OCI-LY7 (cell line): ENCODE results near the gene TMEM154.

ENCODE experiments used
- EZH2phosphoT487 ChIP-seq: fragments of 200-600 bp; sonication (generic); IDR thresholded peaks from 2 replicates; pipeline ENCODE4 v1.6.1; 2018; ENCODE audit warnings: low read depth, borderline replicate concordance, mild to moderate bottlenecking, mixed run types, antibody characterized with exemption, low read length, moderate library complexity, mixed read lengths
- TF ChIP-seq, protein P1 (sequence below): fragments of 200-600 bp; sonication (generic); conservative IDR thresholded peaks from 2 replicates; pipeline ENCODE4 v1.5.1; 2014; ENCODE audit warnings: mild to moderate bottlenecking, antibody characterized with exemption, low read length, moderate library complexity, mixed read lengths

DNA sequence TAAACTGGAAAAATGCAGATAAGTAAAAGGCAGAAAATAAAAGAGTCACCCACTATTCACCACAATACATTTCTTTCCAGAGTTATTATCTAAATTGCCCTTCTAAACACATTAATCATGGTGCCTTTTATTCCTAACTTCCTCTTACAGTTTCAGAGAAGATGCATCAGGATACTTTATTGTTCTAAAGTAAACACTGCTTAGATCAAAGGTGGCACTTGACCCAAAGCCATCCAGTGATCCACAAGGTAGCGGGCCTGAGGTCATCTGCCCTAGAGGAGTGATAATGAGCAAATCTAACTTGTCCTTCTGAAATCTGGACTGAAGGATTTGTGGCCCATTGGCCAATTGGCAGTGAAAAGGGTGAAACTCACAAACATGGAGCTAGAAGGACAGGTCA is 12.0 kb upstream of the TMEM154 start:
- TF ChIP-seq, protein P1, sequence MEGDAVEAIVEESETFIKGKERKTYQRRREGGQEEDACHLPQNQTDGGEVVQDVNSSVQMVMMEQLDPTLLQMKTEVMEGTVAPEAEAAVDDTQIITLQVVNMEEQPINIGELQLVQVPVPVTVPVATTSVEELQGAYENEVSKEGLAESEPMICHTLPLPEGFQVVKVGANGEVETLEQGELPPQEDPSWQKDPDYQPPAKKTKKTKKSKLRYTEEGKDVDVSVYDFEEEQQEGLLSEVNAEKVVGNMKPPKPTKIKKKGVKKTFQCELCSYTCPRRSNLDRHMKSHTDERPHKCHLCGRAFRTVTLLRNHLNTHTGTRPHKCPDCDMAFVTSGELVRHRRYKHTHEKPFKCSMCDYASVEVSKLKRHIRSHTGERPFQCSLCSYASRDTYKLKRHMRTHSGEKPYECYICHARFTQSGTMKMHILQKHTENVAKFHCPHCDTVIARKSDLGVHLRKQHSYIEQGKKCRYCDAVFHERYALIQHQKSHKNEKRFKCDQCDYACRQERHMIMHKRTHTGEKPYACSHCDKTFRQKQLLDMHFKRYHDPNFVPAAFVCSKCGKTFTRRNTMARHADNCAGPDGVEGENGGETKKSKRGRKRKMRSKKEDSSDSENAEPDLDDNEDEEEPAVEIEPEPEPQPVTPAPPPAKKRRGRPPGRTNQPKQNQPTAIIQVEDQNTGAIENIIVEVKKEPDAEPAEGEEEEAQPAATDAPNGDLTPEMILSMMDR = no peak
- TF ChIP-seq EZH2phosphoT487 = no peak
